Measurements from ENCODE around the gene LGR4.

LGR4 gene

DNA sequence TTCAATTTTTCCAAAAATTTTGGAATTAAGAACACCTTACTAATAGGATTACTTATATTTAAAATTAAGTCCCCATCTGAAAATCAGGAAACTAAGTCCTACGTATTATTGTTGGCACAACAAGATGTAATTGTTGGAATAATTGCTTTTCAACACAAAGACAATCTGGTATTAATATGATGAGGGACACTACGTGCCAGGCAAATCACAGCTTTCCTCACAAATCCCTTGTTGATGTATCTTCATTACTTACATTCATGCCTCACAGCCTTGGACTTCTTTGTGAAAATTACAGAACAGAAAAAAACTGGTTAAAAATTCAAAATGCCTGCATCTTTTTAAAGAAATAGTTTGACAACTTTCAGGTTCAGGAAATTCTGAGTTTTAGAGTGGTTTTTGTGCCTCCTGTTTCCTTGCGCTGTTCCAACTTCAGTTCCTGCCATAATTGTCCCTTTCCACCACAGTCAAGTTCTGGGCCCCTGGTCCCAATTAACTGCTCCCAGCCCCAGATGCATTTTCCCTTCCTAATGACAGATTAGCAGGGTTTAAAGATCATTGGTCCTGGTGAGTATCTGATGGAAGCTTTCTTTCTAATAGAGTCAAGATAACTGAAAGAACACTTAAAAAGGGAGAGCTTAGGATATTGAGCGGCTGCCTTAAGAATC, 86.3 kb downstream of the LGR4 start:
- no peak for DNase-seq (ENCODE audit: extremely low read depth in 1 of 2, low read depth in 1 of 2)

DNA sequence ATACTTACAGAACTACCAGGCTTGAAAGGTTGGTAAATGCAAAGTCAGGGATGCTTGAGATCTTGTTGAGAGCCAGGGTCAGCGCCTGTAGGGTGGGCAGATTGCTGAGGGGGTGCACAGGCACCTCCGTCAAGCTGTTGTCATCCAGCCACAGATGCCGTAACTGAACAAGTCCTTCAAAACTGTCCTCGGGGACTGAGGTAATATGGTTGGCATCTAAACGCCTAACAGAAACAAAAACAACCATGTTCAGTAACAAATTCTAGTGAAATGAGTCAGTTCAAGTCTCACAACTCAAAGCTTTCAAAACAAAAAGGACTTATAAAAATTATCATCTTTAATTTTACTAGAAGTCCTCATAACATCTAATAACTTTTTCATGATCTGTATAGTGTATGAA, 87.3 kb downstream of the LGR4 start:
- no peak for DNase-seq (ENCODE audit: extremely low read depth in 1 of 2, low read depth in 1 of 2)

DNA sequence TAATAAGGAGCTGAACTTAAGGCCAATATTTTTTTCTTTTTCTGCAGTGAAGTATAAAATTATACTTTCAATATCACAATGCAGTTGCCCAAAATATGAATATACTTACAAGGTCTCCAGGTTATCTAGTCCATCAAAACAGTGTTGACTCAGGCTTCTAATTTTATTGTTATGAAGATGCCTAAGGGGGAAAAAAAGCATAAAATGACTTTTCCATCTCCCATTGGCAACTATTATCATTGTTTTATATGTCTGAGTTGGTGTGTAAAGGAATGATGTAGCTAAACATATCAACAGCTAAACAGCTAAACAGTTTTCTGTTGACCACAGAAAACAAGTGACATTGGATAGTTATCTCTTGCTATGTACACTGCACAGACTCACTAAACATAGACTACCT, 88.4 kb downstream of the LGR4 start:
- DNase-seq (ENCODE audit: extremely low read depth in 1 of 2, low read depth in 1 of 2) = no peak

DNA sequence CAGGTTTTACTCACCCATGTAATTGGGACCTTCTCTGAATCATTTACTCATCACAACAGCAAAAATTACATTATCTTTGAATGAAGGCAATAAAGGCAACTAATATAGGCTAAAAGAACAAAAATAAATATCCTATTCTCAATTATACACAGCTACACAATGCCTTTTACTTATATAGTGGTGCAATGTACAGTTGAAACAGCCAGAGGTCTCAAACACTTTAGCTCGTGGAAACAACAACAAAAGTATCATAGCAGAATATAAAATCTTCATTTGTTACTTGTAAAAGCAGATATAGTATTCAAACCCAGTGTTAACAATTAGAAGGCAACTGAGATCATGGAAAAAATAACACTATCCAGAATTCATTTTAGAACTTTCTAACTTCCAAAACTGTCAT, 88.9 kb downstream of the LGR4 start:
- DNase-seq (ENCODE audit: extremely low read depth in 1 of 2, low read depth in 1 of 2) = no peak

DNA sequence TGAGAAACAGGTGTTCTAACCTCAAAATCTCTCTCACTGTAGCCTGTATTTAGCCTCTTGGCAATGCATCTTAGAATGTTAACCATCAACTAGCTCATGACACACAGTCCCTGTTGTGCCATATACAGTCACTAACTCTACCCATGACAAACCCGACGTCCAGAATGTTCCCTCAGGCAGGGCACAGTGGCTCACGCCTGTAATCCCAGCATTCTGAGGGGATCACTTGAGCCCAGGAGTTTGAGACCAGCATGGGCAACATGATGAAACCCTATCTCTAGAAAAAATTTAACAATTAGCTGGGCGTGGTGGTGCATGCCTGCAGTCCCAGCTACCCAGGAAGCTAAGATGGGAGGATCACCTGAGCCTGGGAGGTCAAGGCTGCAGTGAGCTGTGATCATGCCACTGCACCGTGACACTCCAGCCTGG, 91.3 kb downstream of the LGR4 start:
- DNase-seq (ENCODE audit: extremely low read depth in 1 of 2, low read depth in 1 of 2) = no peak

DNA sequence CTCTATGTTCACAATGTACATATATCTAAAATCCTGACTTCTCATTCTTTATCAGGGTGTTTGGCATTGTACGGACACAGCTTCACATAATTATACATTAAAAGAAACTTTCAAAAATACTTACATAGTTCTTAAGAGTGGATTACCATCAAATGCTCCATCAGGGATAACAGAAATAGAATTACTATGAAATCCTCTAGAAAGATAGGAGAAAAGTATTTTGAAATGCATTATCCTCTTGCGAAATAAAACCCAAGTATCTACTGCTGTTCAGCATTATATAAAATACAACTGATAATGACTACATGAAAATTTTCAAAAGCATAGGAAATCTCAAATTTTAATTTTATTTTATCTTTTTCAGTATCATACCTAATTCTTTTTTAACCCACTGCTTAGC, 91.8 kb downstream of the LGR4 start:
- no peak for DNase-seq (ENCODE audit: extremely low read depth in 1 of 2, low read depth in 1 of 2)

DNA sequence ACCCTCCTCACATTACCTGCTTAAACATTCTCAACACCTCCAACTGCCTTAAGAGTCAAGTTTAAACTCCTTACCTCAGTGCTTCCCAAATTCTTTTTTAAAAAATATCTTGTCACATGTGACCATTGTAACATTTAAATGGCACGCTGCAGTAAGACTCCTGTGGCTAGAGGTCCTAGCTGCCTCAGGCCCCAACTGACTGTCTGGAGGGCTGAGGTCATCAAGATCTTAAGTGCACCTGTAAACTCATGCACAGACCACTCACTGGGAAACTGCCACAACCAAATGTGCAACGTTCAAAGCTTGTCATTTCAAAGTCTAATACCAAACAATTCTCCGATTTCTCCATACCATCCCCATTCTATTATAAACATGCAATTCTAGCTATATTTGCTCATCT, 93.1 kb downstream of the LGR4 start:
- DNase-seq (ENCODE audit: extremely low read depth in 1 of 2, low read depth in 1 of 2) = no peak

DNA sequence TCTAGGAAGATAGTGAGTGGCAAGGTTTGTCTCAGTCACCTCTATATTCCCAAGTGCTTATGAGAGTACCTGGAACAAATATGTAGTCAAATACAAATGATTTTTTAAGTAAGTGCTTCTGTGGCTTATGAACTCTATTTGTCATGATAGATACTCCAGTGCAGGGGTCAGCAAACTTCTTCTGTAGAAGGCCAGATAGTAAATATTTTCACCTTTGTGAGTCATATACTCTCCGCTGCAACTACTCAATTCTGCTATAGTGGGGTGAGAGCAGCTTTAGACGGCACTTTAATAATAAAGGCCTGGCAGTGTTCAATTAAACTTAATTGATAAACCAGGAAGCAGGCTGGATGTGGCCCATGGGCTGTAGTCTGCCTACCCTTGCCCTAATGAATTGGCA, 97.2 kb downstream of the LGR4 start:
- no peak for DNase-seq (ENCODE audit: extremely low read depth in 1 of 2, low read depth in 1 of 2)

DNA sequence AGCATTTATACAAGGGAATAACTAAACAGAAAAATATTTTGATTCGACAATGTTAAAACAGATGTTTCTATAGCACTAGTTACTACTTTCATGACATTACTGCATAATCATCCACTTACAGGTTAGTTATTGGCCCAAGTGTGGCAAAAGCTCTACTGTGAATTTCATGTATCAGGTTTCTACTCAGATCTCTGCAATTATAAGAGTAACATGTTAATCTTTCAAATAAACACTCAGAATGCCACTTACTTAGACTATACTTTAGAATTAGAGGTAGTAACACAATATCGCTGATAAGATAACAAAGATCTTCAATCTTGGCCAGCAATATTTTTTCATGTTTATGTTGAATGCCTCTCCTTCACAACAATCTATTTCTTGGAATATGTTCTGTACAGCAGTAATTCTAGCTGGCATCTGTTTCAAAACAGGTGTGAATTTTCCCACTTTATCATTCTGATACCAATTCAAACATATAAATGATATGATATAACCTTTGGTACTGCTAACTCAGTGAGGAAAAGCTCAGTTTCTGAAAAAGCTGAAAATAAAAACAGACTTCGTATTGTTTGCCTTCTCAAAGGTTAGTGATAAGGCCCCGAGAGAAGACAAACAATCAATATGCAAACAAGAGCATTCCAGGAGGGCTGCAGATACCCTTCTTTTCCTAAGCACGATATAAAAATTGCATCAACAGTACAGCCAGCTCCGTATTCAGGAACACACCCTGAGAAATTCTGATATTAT, 98.6 kb downstream of the LGR4 start:
- no peak for DNase-seq (ENCODE audit: extremely low read depth in 1 of 2, low read depth in 1 of 2)

DNA sequence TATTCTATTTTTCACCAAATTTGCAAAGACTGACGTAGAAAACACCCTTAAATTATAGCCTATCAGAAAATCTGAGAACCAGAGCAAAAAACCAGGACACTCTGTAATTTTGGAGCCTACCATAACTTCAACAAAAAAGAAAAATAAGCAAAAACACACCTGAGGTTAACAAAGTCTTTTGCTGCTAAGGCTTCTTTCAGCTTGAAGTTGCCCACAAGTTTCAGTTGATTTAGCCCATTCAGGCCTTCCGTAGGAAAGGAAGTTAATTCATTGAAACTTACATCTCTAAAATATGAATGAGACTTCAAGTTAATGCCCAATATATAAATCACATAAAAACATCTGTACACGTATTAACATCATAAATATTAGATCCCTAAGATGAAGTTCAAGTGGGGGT, 99.2 kb downstream of the LGR4 start:
- DNase-seq (ENCODE audit: extremely low read depth in 1 of 2, low read depth in 1 of 2) = no peak

DNA sequence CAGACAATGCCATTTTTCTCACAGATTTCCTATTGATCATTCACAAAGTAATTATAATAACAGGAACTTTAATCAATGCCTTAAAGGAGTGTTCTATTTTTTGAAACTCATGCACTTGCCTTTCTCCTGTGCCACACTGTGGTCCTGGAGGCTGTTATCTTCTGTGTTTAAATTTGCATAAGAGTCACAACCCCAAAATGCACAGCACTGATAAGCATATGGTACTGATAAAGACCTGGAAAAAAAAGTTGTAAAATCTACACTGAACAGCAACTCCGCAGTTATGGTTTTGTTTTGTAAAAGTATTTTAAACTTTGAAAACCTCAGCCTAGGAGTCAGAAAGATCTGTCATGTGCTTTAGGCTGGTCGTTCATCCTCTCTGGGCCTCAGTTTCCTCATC, 100.4 kb downstream of the LGR4 start:
- no peak for DNase-seq (ENCODE audit: extremely low read depth in 1 of 2, low read depth in 1 of 2)

DNA sequence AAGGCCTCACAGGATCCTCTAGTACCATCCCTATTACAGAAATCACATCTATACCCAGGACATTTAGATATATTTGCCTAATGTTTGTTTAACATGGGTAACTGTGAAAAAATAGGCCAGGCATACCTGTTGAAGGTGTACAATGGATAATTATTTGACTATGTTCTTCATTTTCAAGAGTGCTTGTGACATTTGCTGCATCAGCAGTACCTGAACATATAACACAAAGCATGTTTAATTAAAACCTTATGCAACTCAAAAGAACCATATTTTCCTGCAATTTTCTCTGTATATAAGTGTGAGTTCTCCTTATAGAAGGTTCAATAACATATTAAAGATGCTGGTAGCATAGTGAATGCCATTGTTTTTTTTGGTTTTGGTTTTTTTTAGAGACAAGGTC, 101.1 kb downstream of the LGR4 start:
- DNase-seq (ENCODE audit: extremely low read depth in 1 of 2, low read depth in 1 of 2) = no peak

DNA sequence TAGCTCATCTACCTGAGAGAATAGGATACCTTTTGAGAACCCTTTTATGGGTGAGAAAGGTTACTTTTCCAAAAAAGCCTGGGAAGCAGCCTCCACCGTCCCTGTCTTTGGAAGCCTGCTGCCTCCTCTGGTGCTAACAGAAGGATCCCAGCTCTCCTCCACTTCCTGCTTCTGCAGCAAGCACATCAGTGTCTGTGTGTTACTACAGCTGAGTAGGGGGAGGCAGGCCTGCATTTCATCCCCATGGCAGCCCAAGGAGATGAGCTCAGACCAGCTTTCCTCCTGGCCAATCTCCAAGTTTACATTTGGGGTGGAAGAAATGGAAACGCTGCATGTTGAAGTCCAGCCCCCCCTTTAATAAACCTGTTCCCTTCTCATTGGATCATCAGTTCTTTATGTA, 102.2 kb downstream of the LGR4 start:
- DNase-seq (ENCODE audit: extremely low read depth in 1 of 2, low read depth in 1 of 2) = no peak

DNA sequence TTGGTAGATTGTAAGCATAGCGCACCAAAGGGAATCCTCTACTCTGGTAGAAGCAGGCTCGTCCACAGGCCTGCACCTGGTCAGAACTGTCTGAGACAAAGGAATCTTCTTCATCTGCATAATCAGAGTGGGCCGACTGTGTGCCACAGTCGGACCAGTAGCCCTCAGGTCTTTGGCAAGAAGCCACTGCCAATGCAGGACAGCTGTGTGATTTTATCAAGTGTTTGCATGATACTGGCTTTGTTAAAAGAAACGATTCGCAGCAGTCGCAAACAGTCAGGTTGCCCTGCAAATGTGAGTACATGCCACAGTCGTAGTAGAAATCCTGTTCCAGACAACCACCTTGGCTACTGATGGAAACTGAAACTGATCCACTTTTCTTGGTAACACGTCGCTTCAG, 104.7 kb downstream of the LGR4 start:
- no peak for DNase-seq (ENCODE audit: extremely low read depth in 1 of 2, low read depth in 1 of 2)

DNA sequence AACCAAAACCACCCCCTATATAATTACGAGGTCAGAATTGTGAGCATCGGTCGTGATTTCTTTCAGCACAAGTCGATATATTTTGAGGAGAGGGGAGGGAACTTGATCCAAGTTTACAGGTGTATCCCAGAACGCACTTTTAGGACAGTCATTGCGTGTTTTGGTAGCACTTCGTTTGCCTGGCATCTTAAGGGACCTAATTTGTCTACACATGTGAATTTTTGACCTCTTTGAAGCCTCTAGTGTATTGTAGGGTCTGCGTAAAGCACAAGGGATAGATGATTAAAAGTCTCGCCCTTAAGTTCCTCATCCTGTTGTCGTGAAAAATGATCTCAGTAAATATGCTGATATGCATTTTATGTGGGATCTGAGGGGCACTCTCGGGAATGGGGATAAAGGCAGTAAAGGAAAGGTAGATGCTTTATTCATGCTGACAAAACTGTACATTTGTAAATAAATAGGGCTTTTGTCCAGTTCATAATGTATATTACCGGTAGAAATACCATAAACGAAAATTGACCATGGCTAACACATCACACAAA, 108.9 kb downstream of the LGR4 start:
- no peak for DNase-seq (ENCODE audit: extremely low read depth in 1 of 2, low read depth in 1 of 2)

DNA sequence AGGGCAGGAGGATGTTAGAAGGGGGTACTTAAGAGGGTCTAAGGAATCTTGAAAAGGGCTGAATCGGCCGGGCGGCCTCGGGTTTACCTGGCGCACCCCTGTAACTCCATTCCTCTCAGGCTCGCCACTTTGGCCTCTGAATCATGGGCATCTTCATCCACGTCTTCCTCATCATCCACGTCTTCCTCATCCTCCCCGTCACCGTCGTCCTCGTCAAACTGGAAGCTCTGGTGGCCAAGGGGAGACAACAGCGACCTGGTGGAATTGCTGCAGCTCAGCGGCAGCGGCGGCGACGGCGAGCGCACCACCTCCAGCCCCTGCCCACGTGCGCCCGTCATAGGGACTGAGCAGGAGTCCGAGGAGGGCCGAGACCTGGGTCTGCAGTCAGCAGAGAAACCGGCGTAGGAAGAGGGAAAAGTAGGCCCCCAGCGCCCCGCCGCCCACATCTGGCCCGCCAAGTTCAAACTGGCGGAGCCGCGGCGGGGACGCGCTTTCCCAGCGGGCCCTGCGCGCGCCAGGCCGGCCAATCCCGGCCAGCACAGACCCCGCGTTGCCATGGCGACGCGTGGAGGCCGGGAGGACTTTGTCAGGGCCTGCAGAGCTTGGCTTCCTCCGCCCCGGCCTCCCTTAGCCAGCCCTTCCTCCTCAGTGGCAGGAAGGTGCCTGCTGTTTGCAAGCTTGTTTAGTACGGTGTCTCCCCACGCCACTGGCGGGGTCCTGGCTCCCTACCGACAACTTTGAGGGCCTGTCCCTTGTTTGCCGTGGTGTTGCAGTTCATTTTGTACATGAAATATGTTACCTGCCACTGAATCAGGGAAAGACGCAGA, 109.6 kb downstream of the LGR4 start, which contains the start of gene CCDC34:
TSS of gene CCDC34 (minus strand) at position 467 of the 827 bp plus-strand sequence. CDS start at position 446, 21 bp downstream.
- peak; percentile 76 to 79 for DNase-seq (ENCODE audit: extremely low read depth in 1 of 2, low read depth in 1 of 2)

DNA sequence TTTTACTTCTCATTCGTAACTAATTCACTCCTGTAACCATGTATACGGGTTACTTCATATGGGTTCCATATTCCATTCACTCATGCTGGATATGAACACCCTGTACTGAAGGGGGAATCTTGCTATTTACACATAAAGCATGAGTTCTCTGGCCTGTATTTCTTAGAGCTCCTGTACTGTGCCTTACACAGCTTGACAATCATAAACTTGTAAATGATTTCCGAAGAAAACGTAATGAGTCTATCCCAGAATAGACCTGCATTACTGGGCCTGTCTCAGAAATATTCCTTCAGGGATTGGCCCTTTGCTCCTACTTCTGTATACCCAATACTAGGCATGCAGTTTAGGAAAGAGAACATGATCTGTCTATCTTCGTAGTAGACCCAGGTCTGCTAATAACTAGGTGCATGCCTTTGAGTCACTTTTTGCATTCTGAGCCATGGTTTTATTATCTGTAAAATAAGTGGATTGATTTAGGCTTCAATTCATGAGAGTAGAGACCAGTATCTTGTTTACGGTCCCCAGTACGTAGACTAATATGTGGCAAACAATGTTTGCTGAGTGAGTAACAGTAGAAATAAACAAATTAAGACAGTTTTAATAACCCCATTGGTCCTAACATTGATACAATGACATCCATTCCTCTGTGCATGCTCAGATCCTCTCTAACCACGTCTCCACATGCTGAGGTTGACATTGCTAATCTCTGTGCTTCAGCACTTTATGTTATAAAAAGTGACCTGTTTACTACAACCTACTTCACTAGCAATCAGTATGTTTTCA, 110.8 kb downstream of the LGR4 start:
- no peak for DNase-seq (ENCODE audit: extremely low read depth in 1 of 2, low read depth in 1 of 2)

DNA sequence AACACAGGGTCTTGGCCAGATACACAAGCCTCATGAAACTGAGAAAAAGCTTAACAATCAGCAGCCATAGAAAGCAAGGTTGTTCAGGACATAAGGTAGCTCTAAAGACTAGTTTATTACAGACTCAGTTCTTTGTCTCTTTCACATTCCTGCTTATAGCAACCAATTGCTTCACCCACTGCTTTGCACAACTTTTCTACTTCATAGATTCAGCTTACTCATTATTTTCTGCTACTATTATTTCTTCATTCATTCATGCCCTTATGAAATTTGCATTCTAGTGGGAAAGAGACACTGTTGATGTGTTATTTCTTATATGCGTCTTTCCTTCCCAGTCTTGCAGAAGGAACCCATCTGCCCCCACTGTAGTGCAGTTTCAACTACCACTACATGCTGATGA, 114.3 kb downstream of the LGR4 start:
- no peak for DNase-seq (ENCODE audit: extremely low read depth in 1 of 2, low read depth in 1 of 2)

DNA sequence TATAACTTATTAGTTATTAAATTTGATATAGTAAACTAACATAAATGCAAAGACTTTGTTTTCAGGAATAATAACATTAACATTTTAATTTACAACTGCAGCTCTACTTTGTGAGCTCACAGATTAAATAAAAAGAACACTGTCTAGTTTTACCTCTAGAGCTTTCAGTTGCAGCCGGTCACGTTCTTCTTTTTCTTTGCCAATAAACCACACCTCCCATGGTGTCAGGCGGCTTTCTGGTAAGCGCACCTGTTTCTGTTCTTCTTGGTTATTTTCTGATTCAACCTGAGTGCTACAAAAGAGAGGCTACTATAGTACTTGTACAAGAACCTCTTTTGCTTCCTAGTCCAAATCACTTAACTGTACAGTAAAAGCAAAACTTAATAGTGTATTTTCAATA, 115.3 kb downstream of the LGR4 start:
- no peak for DNase-seq (ENCODE audit: extremely low read depth in 1 of 2, low read depth in 1 of 2)

DNA sequence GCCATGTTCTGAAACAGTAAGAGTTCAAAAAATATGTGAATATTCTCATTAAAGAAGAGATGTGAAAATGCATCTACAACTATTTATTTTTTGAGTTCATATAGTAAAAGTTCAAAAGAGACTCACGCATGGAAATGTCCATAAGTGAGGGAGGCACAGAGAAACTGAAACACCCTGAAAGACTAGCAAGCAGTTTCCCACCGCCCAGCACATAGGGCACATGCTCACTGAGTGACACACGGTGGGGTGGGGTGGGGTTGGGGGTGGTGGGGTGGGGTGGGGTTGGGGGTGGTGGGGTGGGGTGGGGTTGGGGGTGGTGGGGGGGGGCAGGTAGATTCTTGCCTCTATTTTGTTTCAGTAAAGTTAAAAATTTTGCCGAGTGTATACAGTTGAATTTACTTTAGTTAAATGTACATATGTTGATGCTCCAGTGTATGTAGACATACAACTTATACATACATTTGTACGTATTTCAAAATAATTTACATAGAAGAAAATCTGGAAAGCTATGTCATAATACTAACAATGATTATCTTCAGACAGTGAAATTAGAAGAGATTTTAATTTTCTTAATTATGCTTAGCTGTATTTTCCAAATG, 115.9 kb downstream of the LGR4 start:
- DNase-seq (ENCODE audit: extremely low read depth in 1 of 2, low read depth in 1 of 2) = no peak

Measured in stimulated activated CD8-positive, alpha-beta memory T cell treated with anti-CD3 and anti-CD28 coated beads, Interleukin-7, amount 100 ng/mL, for 48 hours (primary cell).